ENCODE results near the gene SLC8A2.

The SLC8A2 gene

DNA sequence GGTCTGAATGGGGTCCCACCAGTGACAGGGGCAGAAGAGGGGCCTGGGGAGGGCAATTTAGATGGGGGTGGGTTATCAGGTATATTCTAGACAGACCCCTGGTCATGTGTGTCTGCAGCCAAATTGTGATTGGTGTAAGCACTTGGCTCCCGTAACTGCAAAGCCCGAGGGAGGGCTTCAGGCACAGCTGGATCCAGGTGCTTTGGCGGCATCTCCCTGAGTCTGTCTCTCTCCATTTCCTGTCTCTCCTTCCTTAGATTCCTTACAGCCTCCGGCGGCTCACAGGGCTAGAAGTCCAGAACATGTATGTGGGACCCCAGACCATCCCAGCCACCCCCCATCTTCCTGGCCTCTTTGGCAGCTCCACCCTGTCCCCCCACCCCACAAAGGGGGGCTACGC is 91.1 kb downstream of the SLC8A2 start:
- H3K4me1 ChIP-seq (ENCODE audit: control insufficient read depth in 1 of 2, insufficient read depth in 2 of 2, low read length in 2 of 2) = no peaks in the 10 kb centered on the region
- H3K27ac ChIP-seq (ENCODE audit: low read length) = no peak overlapping the region
- H3K4me3 ChIP-seq (ENCODE audit: low read depth in 1 of 2, low read length in 2 of 2) = no peak overlapping the region
- no peaks in the 10 kb centered on the region for H3K9me3 ChIP-seq (ENCODE audit: control insufficient read depth in 1 of 2, low read length in 2 of 2)
- H3K36me3 ChIP-seq (ENCODE audit: control insufficient read depth in 1 of 2, insufficient read depth in 2 of 2, low read length in 2 of 2) = peaks cover 31 to 65% of the 10 kb centered on the region in 2 donors
- H3K27me3 ChIP-seq (ENCODE audit: low read depth, low read length) = no peaks in the 10 kb centered on the region

DNA sequence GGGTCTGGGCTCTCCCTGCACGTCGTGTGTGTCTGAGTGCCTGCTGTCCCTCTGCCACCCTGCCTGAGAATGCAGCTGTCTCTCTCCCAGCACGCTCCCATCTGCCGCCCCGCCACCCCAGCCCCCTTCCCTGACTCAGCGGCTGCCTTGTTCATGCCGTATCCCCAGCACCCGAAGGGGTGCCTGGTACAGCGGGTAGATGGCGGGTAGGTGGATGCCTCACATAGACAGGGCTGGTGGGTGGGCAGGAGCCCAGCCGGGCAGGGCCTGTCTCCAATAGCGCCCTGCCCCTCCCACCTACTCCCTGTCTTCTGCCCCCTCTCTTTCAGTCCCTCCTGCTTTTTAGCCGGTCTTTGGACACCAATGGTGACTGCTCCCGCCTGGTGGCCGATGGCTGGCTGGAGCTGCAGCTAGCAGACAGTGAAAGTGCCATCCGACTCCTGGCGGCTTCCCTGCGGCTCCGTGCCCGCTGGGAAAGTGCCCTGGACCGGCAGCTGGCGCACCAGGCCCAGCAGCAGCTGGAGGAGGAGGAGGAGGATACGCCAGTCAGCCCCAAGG is 92.2 kb downstream of the SLC8A2 start:
- Histone ChIP-seq H3K27ac (ENCODE audit: low read length) (no peak overlapping the region), H3K9me3 (ENCODE audit: control insufficient read depth in 1 of 2, low read length in 2 of 2) (no peaks in the 10 kb centered on the region), H3K36me3 (ENCODE audit: control insufficient read depth in 1 of 2, insufficient read depth in 2 of 2, low read length in 2 of 2) (peaks cover 37 to 76% of the 10 kb centered on the region in 2 donors), H3K27me3 (ENCODE audit: low read depth, low read length) (no peaks in the 10 kb centered on the region), H3K4me1 (ENCODE audit: control insufficient read depth in 1 of 2, insufficient read depth in 2 of 2, low read length in 2 of 2) (no peaks in the 10 kb centered on the region), H3K4me3 (ENCODE audit: low read depth in 1 of 2, low read length in 2 of 2) (no peak overlapping the region)

DNA sequence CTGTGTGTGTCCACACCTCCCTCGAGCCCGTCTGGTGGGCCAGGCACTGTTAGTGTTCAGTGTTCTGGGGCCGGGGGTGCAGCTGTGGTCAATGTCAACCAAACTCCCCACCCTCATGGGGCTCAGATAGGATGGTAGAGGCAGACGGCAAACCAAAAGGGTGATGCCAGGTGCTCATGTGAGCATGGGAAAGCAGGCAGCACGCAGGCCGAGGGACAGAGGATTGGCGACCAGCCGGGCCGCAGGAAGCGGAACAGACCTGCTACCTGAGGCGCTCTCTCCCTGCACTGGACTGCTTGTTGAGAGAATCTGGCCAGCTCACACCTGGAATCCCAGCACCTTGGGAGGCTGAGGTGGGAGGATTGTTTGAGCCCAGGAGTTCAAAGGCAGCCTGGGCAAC is 93.4 kb downstream of the SLC8A2 start:
- H3K36me3 ChIP-seq (ENCODE audit: control insufficient read depth in 1 of 2, insufficient read depth in 2 of 2, low read length in 2 of 2) = peaks cover 44 to 88% of the 10 kb centered on the region in 2 donors

More for the DNA sequence above, 93.4 kb downstream of the SLC8A2 start:
- Histone ChIP-seq H3K27me3 (ENCODE audit: low read depth, low read length) (no peaks in the 10 kb centered on the region), H3K27ac (ENCODE audit: low read length) (no peak overlapping the region), H3K4me3 (ENCODE audit: low read depth in 1 of 2, low read length in 2 of 2) (no peak overlapping the region), H3K9me3 (ENCODE audit: control insufficient read depth in 1 of 2, low read length in 2 of 2) (no peaks in the 10 kb centered on the region), H3K4me1 (ENCODE audit: control insufficient read depth in 1 of 2, insufficient read depth in 2 of 2, low read length in 2 of 2) (no peaks in the 10 kb centered on the region)

Measured in muscle layer of duodenum (tissue), 2 donors.